Stimulated activated CD8-positive, alpha-beta memory T cell treated with anti-CD3 and anti-CD28 coated beads, Interleukin-12 subunit alpha, Interleukin-12 subunit beta, amount 100 ng/mL, for 4 hours (primary cell): ENCODE data around the gene NLK.
"Not testable (repeated sequence)": the region's sequence is repeated elsewhere in the genome, so short reads cannot be mapped to it uniquely, and the experiment has no call there.

ENCODE experiments used
- DNase-seq: peaks from one replicate; pipeline ENCODE4 v3.0.0-alpha.2; 2020; ENCODE audit warnings: low read depth

Gene NLK

DNA sequence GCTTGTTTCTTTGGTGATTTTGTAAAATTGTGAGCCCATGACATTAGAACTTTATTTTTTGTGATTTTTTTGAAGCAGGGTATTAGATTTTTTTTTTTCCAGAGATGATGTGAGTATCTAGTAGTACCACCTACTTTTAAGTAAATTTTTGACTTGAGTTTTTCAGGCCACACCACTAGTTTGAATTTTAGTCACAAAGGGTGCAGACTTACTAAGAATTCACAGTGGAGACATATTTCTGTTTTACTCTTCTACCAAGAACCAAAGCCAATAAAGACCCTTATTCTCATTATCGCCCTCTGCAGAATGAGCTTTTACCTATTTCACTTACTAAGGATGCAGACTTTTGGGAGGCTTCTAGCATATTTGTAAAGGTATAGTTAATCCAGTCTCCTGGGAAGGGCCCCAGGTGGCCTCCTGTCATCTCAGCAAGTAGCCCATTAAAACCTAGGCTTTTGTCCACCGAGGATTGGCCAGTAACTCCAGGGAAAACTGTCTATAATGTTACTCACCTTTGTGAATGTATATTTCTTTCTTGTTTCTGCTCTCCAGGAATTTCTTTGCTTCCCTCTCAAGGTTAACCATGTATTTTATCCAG is 30.6 kb downstream of the NLK start:
- DNase-seq = no peak

DNA sequence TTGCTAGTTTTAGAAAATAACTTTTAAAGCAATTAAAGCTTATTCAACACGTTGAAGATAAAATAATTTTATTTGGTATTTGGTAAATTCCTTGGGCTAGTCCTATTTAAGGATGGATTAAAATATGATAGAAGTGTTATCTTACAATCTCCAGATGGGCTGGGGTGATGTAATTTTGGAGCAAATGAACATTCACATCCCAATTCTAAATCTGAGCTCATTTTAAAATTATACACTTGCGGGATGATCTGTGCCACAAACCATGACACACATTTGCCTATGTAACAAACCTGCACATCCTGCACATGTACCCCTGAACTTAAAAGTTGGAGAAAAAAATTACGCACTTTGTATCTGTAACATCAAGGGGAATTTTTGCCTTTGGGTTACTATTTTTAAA is 31.5 kb downstream of the NLK start:
- no peak for DNase-seq

DNA sequence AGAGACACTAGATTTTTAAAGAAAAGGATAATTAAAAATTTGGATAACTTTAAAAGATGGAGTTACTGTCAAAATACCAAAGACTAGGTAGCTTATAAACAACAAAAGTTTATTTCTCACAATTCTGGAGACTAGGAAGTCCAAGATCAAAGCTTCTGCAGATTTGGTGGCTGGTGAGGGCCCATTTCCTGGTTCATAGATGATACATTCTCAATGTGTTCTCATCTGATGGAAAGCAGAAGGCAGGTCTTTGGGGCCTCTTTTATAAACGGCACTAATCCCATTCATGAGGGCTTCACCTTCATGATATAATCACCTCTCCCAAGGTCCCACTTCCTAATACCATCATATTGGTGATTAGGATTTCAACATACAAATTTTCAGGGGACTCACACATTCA is 33.7 kb downstream of the NLK start:
- no peak for DNase-seq

DNA sequence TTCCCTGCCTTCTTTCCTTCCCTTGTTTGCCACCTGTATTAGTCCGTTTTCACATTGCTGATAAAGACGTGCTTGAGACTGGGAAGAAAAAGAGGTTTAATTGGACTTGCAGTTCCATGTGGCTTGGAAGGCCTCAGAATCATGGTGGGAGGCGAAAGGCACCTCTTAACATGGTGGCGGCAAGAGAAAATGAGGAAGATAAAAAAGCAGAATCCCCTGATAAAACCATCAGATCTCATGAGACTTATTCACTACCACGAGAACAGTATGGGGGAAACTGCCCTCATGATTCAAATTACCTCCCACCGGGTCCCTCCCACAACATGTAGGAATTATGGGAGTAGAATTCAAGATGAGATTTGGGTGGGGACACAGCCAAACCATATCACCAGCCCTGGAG is 34.7 kb downstream of the NLK start:
- not testable (repeated sequence) for DNase-seq

DNA sequence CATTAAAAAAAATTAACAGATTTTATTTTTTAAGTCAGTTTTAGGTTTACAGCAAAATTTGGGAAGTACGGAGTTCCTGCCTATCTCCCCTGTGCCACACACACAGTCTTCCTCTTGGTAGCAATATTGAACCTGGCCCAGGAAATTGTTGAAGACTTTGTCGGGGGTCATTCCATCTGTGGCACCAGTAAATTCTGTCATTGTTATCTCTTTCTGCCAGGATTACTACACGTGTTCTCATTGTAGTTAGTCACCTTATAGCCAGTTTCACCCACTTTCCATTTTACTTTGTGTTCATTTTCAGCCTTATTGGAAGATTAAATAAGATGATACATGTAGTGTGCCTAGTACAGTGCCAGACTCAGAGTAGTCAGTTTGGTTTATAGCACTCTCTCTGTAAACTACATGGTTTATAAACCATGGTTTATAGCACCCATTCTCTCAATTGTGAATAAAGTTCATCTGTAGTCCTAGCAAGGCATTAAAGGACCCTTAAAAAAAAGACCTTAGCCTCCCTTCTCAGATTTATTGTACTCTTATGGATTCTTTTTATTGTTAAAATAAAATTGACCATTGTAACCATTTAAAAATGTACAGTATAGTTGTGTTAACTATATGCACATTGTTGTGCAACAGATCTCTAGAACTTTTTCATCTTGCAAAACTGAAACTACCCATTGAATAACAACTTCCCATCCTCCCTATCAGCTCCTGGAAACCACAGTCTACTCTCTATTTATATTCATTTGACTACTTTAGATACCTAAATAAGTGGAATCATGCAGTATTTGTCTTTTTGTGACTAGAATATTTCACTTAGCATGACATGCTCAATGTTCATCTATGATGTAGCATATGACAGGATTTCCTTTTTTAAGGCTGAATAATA is 36.1 kb downstream of the NLK start:
- DNase-seq = no peak

DNA sequence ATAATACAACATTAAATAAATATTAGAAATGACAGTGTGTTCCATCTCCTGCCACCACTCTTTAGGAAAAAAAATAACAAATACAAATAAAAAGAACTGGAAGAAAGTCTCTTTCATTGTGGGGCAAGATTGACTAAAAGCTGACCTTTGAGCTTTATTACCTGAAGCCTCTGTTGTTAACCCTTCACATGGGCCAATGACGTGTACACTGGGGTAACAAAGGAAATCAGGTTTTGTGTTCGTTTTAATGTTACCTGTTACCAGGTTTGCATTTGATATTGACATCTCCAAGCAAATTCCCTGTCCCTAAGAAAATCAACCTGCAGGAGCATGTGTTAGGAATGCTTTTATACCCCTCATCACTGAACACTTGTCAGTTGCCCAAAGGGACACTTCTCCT is 39.0 kb downstream of the NLK start:
- no peak for DNase-seq

DNA sequence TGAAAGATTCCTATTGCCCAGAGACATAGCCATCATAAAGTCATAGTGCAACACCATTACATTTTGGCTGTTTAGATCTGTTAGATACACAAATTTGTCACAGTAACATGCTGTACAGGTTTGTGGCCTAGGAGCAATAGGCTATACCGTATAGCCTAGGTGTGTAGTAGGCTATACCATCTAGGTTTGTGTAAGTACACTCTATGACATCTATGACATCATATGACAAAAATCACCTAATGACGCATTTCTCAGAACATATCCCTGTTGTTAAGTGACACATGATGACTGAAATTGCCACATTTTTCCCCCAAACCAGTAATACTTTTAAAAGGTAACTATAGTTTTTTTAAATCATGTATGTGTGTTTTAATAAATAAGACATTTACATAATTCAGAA is 43.3 kb downstream of the NLK start:
- no peak for DNase-seq

DNA sequence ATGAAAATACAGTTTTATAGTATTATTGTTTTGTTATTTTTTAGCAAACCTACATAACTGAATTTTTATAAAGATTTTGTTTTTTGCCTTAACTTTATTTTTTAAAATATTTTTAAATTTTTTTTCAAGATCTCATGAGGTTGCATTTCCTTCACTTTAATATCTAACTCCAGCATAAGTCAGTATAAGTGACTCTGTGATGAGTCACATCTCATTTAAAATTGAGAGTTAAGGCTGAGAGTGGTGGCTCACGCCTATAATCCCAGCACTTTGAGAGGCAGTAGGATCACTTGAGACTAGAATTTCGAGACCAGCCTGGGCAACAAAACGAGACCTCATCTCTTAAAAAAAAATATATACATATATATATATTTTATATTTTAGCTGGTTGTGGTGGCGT is 44.0 kb downstream of the NLK start:
- no peak for DNase-seq

DNA sequence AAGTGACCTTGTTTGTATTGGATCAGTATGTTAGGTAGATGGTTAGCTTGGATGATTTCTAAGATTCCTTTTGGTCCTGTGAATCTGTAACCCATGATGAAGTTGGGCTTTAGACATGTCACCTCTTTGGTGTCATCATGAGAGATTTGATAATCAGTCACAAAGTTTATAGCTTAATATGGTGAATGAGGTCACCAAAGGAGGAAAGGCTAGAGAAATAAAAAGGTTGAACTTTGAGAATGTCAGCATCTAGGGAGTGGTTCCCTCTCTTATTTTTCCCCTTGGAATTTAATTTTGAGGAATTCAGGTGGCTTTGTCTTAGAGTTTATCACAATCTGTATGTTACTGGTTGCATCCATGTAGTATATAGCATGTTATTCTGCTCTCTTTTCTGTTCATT is 45.3 kb downstream of the NLK start:
- no peak for DNase-seq

DNA sequence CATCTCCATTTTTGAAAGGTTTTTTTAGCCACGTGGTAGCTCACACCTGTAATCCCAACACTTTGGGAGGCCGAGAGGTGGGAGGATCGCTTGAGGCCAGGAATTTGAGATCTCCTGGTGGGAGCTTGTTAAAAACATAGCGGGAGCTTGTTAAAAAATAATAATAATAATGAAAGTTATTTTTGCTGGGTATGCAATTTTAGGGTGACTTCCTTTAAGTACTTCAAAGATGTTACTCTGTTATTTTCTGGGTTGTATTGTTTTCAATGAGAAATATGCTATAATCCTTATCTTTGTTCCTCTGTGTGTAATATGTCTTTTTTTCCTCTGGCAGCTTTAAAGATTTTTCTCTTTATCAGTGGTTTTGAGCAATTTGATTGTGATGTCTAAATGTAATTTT is 48.1 kb downstream of the NLK start:
- DNase-seq = no peak

DNA sequence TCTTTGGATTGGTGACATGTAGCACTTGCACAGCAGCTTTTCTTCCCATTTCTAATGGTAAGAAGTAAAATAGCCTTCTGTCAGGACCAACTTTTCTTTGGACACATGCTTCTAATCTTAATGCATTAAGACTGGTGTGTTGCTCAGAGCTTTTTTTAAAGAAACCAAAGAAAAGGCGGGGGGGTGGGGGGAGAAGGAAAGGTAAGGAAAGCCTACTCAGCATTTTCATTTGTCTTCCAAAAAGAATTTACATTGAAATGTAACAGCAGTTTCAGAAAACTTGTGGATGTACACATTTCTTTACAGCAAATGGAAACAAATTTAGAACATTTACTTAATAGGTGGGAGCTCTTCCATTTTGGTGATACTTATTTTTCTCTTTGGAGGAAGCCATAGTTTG is 49.6 kb downstream of the NLK start:
- no peak for DNase-seq

DNA sequence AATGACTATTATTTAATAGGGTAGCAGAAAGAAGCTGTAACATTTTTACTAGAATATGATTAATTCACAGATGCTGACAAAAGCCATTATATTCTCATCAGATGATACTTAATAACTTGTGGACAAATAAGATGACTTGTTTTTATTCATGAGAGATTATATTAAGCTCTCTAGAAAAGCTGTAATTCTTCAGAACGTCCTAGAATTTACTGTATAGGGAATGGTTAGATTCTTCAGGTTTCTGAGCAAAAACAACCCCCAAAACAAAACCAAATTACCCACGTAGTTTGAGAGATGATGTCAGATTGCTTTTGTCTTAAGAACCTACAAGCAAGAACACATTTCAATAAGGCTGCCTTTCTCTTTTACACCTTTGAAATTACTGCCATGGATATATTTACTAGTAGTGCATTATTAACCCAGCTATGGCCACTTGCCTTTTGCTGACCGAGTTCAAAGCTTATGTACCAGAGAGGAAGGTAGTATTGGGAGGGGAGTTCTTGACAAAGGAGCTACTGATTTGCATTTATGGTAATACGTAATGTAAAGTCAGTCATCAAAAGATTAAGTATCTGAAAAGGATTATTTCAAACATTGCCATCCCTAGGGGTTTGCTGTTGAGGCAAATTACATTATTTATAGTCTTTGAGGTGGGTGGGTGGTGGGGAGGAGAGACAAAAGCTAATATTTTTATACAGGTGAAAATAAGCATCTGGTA is 51.7 kb downstream of the NLK start:
- no peak for DNase-seq

DNA sequence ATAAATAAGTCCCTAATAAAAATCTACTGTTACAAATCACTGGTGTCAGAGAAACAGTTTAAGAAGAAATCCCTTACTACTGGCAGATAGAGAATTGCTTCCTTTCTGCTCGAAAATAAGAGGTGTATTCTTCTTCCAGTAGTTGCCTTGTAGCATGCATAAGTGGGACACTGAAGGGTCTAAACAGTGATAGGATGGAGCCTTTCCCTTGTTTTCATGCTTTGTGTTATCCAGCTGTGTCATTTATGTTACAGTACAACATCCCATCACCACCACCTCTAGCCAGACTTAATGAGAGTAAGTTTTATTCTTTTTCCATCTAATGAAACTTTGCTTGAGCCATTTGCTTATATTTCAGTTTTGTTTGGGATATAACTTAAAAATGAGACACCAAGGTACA is 54.3 kb downstream of the NLK start:
- no peak for DNase-seq

DNA sequence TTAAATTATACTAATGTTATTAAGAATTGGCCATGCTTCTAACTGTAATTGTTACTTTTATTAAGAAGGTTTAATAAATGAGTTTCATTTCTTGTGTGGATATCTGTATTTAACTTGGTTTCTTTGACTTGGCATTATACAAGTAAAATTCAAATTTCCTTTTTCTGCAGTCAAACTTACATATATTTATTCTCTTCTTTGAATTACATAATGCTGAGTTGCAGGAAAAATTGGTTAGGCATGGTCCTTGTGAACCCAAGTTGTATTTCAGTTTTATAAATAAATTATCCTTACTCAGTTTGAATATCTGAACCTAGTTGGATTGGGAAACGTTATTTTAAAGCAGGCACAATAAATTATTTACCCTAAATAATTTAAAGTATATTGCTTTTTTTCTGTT is 54.8 kb downstream of the NLK start:
- DNase-seq = no peak

DNA sequence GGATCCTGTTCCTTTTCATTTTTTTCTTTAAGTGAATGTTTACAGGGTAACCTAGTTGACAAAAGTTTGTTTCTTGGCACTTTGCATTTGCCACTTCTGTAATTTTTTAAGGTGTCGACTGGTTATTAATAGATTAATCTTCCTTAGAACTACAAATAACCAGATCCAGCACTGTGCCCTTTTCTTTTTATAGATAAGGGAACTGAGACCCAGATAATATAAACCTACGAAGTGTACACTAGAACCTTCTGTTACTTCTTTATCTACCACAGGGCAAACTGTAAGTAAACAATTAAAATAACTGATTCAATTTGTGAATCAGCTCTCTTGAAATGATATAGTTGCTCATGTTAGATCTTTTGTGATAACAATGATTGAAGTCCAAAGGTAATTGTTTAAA is 55.4 kb downstream of the NLK start:
- no peak for DNase-seq

DNA sequence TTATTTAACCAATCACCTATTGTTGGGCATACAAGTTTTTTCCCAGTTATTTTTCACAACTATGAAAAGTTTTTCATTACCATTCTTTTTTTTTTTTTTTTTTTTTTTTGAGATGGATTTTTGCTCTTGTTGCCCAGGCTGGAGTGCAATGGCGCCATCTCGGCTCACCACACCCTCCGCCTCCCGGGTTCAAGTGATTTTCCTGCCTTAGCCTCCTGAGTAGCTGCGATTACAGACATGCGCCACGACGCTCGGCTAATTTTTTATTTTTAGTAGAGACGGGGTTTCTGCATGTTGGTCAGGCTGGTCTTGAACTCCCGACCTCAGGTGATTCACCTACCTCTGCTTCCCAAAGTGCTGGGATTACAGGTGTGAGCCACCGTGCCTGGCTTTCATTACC is 56.1 kb downstream of the NLK start:
- not testable (repeated sequence) for DNase-seq

DNA sequence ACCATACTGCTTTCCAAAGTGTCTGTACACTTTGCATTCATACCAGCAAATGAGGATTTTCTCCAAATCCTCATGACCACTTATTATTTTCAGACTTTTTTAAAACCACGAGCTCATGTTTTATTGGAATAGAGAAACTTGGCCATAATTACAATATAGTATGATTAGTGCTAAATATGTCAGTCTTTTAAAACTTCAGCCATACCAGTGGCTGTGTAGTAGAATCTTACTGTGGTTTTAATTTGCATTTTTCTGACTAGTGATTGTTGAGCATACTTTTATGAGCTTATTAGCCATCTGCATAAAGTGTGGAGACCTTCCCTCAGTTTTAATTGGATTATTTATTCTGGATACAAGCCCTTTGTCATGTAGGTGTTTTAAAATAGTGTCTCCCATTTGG is 57.8 kb downstream of the NLK start:
- no peak for DNase-seq

DNA sequence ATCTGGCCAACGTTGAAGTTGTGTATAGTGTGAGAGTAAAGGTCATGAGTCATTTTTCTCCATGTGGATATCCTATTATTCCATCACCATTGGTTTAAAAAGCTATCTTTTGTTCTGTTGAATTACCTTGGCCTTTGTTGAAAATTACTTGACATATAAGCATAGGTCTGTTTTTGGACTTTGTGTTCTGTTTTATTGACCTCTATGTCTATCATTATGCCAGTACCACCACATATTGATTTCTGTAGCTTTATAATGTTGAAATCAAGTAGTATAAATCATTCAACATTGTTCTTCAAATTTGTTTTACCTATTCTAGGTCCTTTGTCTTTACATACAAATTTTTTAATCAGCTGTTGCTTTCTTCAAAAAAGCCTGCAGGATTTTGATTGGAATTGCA is 58.5 kb downstream of the NLK start:
- no peak for DNase-seq

DNA sequence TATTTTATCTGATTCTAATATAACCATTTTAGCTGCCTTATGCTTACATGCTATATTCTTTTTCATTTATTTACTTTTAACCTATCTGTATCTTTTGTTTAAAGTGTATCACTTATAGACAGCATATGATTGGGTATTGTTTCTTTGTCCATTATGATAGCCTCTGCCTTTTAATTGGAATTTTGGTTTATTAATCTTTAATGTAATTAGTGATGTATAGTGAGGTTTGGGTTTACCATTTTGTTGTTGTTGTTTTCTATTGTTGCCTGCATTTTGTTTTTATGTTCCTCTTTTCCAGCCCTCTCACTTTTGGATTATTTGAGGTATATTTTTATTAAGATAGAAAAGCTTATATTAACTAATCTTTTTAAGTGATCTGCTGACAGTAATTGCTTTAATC is 59.4 kb downstream of the NLK start:
- no peak for DNase-seq

DNA sequence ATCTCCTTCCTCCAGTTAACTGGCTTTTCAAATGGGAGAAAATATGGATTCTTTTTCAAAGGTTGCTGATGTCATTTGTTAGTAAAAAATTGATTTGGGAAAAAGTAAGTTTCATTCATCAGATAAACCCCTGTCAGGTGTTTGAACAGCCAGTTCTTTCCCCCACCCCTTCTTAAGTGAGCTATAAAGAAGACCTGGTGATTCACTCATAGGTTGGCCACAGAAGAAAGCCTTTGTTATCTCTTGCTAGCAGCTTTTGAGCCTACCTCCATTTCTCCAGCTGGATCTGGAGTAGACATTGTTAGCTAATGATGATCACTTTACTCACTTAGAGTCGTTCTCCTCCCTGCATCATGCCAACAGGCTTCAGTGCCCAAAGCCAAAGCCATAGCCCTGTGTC is 63.0 kb downstream of the NLK start:
- no peak for DNase-seq

DNA sequence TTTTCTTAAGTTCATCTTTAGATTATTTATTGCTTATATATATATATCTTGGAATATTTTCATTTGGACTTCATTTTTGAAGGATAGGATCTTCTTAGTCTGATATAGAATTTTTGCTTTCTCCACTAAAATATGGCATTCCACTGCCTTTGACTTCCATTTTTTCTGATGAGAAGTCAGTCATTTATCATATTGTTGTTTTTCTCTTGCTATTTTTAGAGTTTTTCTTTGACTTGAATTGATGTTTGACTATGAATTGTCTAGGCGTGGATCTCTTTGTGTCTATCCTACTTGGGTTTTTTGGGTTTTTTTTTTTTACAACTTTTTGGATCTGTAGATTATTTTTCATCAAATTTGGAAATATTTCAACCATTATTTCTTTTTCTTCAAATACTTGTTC is 67.7 kb downstream of the NLK start:
- DNase-seq = no peak

DNA sequence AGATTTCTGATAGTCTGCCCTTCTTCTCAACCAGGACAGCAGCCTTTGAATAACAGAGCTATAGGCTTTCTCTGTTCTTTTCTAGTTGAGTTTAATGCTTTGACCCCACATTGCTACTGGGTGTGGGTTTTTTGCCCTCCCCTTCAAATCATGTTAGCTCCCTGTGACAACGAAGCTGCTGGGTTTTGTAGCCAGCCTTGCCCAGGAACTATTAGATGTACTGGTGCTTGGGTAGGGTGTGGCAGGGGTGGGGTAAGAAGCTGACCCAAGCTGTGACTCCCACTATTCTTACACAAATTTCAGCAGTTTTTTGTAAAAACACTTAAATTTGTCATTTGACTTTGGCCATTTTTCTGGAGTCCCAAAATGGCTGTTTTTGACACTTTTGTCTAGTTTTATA is 69.7 kb downstream of the NLK start:
- no peak for DNase-seq

DNA sequence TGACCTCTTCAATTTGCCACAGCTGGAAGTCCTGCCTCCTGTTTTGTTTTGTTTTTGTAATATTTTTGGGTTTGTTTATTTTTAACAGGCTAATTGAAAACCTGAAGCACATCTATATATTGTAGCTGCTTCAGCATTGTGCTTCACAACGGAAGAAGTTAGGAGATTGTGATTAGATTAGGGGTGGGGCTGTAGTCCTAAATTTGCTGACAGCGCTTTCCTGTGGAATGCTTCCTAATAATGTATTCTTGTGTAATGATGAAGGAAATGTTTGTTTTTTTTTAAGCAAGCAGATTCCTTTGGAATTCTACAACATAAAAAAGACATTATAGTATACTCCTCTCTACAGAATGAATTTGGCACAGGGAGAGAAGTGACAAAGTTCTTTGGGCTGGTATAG is 70.1 kb downstream of the NLK start:
- DNase-seq = no peak
